PFSK-1 (cell line): ENCODE data around the gene COA1.

Experiments used
- FOXP2 ChIP-seq: optimal IDR thresholded peaks from 2 replicates; pipeline ENCODE3; 2011; ENCODE audit warnings: borderline replicate concordance, control low read depth, inconsistent platforms; ENCODE audit not compliant: insufficient read depth; ENCODE audit errors: extremely low read length, extremely low read depth
- POLR2AphosphoS5 ChIP-seq: IDR thresholded peaks from 2 replicates; pipeline ENCODE4 v1.6.1; 2012; ENCODE audit warnings: low read depth, mild to moderate bottlenecking, control low read depth, low read length, moderate library complexity
- REST ChIP-seq, 2 experiments: IDR thresholded peaks; 2 replicates each; pipeline versions ENCODE4 v1.6.1 to v1.8.0; 2011 to 2012; ENCODE audit warnings: low read depth in 2 of 2, low read length in 2 of 2, control low read depth in 1 of 2, inconsistent platforms in 1 of 2, mild to moderate bottlenecking in 1 of 2, moderate library complexity in 1 of 2; ENCODE audit not compliant: insufficient read depth in 1 of 2
- TAF1 ChIP-seq: IDR thresholded peaks from 2 replicates; pipeline ENCODE4 v1.6.1; 2012; ENCODE audit warnings: low read length, control low read depth, borderline replicate concordance; ENCODE audit not compliant: insufficient read depth

GRCh38 chr7:43768201-43768886 lies 39.0 kb upstream of the COA1 start:
- TF ChIP-seq POLR2AphosphoS5, result no peak
- no peak for TF ChIP-seq REST (IDR thresholded peaks at IDR 0.05; ENCODE audit: insufficient read depth in 1 of 2, low read depth in 2 of 2, low read length in 2 of 2)
- TF ChIP-seq TAF1, result no peak
- no peak for TF ChIP-seq FOXP2
